Left forelimb (tissue), 1 donor: ENCODE data around the gene PRPF39.
"Not testable (repeated sequence)": the region's sequence is repeated elsewhere in the genome, so short reads cannot be mapped to it uniquely, and the experiment has no call there.

Source experiments
- DNase-seq: peaks from one replicate; pipeline ENCODE4 v3.0.0-alpha.2; 2018; ENCODE audit warnings: low spot score

Gene PRPF39

GRCh38 chr14:45140661-45141187, 56.8 kb downstream of the PRPF39 start:
- DNase-seq: no peak

- DNase-seq: not testable (repeated sequence)
Observed at GRCh38 chr14:45142083-45142482, 58.2 kb downstream of the PRPF39 start.

- DNase-seq: no peak
Observed at GRCh38 chr14:45144658-45145057, 60.7 kb downstream of the PRPF39 start.

GRCh38 chr14:45145214-45145613, 61.3 kb downstream of the PRPF39 start:
- no peak for DNase-seq

- DNase-seq: no peak
Observed at GRCh38 chr14:45149602-45150001, 65.7 kb downstream of the PRPF39 start.

- no peak for DNase-seq
Observed at GRCh38 chr14:45150386-45150890, 66.5 kb downstream of the PRPF39 start.

GRCh38 chr14:45156067-45156466, 72.2 kb downstream of the PRPF39 start:
- DNase-seq: no peak
